Heart left ventricle (tissue), 16 donors: ENCODE data around the gene SLC25A33. TPM values are rescaled to one million over a fixed set of nuclear protein-coding genes. Genes with fewer than 3 reads are reported as not detected.
A peak's percentile ranks its signal among the peaks of the same experiment; 100 is the strongest.

Experiments
- ATAC-seq, 4 donors: fragments of 200-7000 bp; cut with Tn5 transposase; one replicate each; pipeline ENCODE4 v1.9.1; 2020 to 2022; ENCODE audit warnings: moderate library complexity in 4 of 4, mild to moderate bottlenecking in 3 of 4, moderate number of reproducible peaks in 1 of 4
- DNase-seq, 5 donors: peaks; one replicate each; pipeline ENCODE4 v3.0.0-alpha.2; 2020
- H3K27ac ChIP-seq, 12 donors: fragments of 200-600 bp; sonication (generic) in 4 of 12; one replicate each; pipeline versions ENCODE4 v1.5.0 to v1.8.0; 2016 to 2022; ENCODE audit warnings: mild to moderate bottlenecking in 2 of 12
- H3K27me3 ChIP-seq, 9 donors: fragments of 200-600 bp; sonication (generic) in 2 of 9; one replicate each; pipeline versions ENCODE4 v1.5.1 to v1.8.0; 2016 to 2022; ENCODE audit warnings: mild to moderate bottlenecking in 3 of 9
- H3K36me3 ChIP-seq, 9 donors: fragments of 200-600 bp; sonication (generic) in 2 of 9; one replicate each; pipeline versions ENCODE4 v1.5.0 to v1.8.0; 2018 to 2022; ENCODE audit warnings: mild to moderate bottlenecking in 2 of 9
- H3K4me1 ChIP-seq, 12 donors: fragments of 200-600 bp; sonication (generic) in 4 of 12; one replicate each; pipeline versions ENCODE4 v1.5.0 to v1.8.0; 2016 to 2022; ENCODE audit warnings: mild to moderate bottlenecking in 3 of 12
- H3K4me3 ChIP-seq, 12 donors: fragments of 200-600 bp; sonication (generic) in 4 of 12; one replicate each; pipeline versions ENCODE4 v1.5.0 to v1.8.0; 2017 to 2022; ENCODE audit warnings: mild to moderate bottlenecking in 9 of 12, moderate library complexity in 4 of 12
- H3K9me3 ChIP-seq, 12 donors: fragments of 200-600 bp; sonication (generic) in 4 of 12; one replicate each; pipeline versions ENCODE4 v1.5.0 to v1.8.0; 2016 to 2022; ENCODE audit warnings: mild to moderate bottlenecking in 1 of 12
- POLR2A ChIP-seq, 2 donors: fragments of 450-650 bp; IDR thresholded peaks; one replicate each; pipeline ENCODE4 v1.6.1; 2017; ENCODE audit warnings: antibody characterized with exemption in 2 of 2, mild to moderate bottlenecking in 2 of 2, moderate library complexity in 2 of 2
- WGBS, 4 donors: extraction: QIAGEN DNeasy Blood & Tissue Kit in 2 of 4; methylation state at CpG; one replicate each; pipeline versions ENCODE4 v1.1.5 to v1.1.7; 2013 to 2018; 5-methylcytosine and 5-hydroxymethylcytosine counted together
- intact Hi-C, 10 donors: fragments of 100-400 bp; cut with DNase I; formaldehyde crosslinking; loops; one replicate each; pipeline versions ENCODE4 v1.11.1 to v1.14.2; 2022
- polyA plus RNA-seq, 2 donors: library from polyadenylated mRNA; stranded (reverse); fragments of 200-250 nt; gene quantifications; one replicate each; pipeline ENCODE4 v1.2.3, GENCODE V29; 2013
- total RNA-seq, 9 donors: library from RNA; depleted of rRNA in 2 of 9; stranded (reverse); fragments of >200 nt in 2 of 9; fragmentation: NEBNext Ultra II Directional in 3 of 9; extraction: Animal tissue kit (Norgen Biotek cat#: 25700) in 3 of 9; gene quantifications; one replicate each; pipeline versions ENCODE4 v1.1.0 to v1.2.4, GENCODE V29; 2016 to 2023
- TF ChIP-seq, protein P1 (sequence below), 12 donors: fragments of 200-600 bp; sonication (generic) in 4 of 12; IDR thresholded peaks; one replicate each; pipeline versions ENCODE4 v1.5.0 to v1.8.0; 2018 to 2022; ENCODE audit warnings: antibody characterized with exemption in 12 of 12, mild to moderate bottlenecking in 5 of 12
- donor health status: ischemic (EF 13 %, LVEDD 7.1; RV severe dilation, severe dysfunction).
- donor health status: healthy with polysubstance abuse.
- donor health status: DM: no; HTN: yes; CAD: no.
- donor health status: DM: no; HTN: no; CAD: no.
- donor health status: ischemic (EF 25% LVEDD 6.9; RV normal size, moderate dysfunction).
- donor health status: ischemic (EF 25% LVEDD 5.7; RV mildly dilated, moderate dysfunction).
- donor health status: healthy.
- donor health status: DM: yes; HTN: yes; CAD: no.
- donor health status: ischemic (EF 35%, LVEDD 5.7; RV mildly dilated, moderate dysfunction).
- donor health status: nonischemic (EF 11% LVEDD 7.7; RV severe dilation, severe dysfunction).
- donor health status: DM: yes; HTN: yes; CAD: no.
- donor health status: PGD.
- donor health status: ischemic (EF 29% LVEDD 5.4; RV normal size, mild dysfunction).
- donor health status: nonischemic (EF 23%, LVEDD 6.1; RV moderate dilation, normal function).

The SLC25A33 gene
- total and polyA plus RNA-seq, 11 donors: 2.8 to 9.7 (median 4.5) TPM

GRCh38 chr1:9609998-9610397 lies 70.7 kb downstream of the SLC25A33 start:
- peak in 2 of 5 donors; percentile 76 to 78 for DNase-seq
- Histone ChIP-seq H3K27ac (no peak overlapping the region), H3K4me3 (no peak overlapping the region), H3K36me3 (peaks cover 0 to 60% (median 47%) of the 10 kb centered on the region in 9 donors), H3K9me3 (no peaks in the 10 kb centered on the region), H3K27me3 (no peaks in the 10 kb centered on the region), H3K4me1 (peaks cover 0 to 25% (median 0%) of the 10 kb centered on the region in 12 donors)
- 56 to 76% (median 62%) methylated on average over 5 of the region's 5 CpGs for WGBS, 4 donors
- intact Hi-C loops: no loop called here
- TF ChIP-seq, protein P1, sequence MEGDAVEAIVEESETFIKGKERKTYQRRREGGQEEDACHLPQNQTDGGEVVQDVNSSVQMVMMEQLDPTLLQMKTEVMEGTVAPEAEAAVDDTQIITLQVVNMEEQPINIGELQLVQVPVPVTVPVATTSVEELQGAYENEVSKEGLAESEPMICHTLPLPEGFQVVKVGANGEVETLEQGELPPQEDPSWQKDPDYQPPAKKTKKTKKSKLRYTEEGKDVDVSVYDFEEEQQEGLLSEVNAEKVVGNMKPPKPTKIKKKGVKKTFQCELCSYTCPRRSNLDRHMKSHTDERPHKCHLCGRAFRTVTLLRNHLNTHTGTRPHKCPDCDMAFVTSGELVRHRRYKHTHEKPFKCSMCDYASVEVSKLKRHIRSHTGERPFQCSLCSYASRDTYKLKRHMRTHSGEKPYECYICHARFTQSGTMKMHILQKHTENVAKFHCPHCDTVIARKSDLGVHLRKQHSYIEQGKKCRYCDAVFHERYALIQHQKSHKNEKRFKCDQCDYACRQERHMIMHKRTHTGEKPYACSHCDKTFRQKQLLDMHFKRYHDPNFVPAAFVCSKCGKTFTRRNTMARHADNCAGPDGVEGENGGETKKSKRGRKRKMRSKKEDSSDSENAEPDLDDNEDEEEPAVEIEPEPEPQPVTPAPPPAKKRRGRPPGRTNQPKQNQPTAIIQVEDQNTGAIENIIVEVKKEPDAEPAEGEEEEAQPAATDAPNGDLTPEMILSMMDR (IDR thresholded peaks at IDR 0.05): no peak
- no peak for TF ChIP-seq POLR2A (IDR thresholded peaks at IDR 0.05)
- ATAC-seq: peak in 3 of 4 donors; percentile 65 to 69 (median 65)

DNA sequence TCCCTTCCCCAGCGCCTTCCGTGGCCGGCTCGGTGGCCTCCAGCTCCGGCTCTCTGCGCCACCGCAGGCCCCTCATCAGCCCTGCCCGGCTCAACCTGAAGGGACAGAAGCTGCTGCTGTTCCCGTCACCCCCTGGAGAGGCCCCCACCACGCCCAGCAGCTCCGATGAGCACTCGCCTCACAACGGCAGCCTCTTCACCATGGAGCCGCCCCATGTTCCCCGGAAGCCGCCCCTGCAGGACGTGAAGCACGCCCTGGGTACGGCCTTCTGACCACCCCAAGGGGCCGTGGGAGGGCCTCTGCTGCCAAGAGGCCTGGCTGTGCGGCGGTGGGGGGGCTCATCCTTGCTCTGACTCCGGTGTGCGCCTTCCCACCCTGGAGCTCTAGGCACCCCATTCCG lies 71.3 kb downstream of the SLC25A33 start:
- ATAC-seq (no peak), DNase-seq (peak in 1 of 5 donors; percentile 10)
- no peak overlapping the region for H3K4me3 ChIP-seq
- intact Hi-C loops: no loop called here
- no peaks in the 10 kb centered on the region for H3K9me3 ChIP-seq
- H3K27me3 ChIP-seq: no peaks in the 10 kb centered on the region
- TF ChIP-seq POLR2A (IDR thresholded peaks at IDR 0.05): no peak
- TF ChIP-seq, protein P1 (IDR thresholded peaks at IDR 0.05): no peak
- H3K27ac ChIP-seq: no peak overlapping the region
- 89 to 93% (median 91%) methylated on average over 20 to 25 of the region's 25 CpGs for WGBS, 4 donors
- H3K36me3 ChIP-seq: peaks cover 0 to 60% (median 47%) of the 10 kb centered on the region in 9 donors
- peaks cover 0 to 25% (median 0%) of the 10 kb centered on the region in 12 donors for H3K4me1 ChIP-seq

DNA sequence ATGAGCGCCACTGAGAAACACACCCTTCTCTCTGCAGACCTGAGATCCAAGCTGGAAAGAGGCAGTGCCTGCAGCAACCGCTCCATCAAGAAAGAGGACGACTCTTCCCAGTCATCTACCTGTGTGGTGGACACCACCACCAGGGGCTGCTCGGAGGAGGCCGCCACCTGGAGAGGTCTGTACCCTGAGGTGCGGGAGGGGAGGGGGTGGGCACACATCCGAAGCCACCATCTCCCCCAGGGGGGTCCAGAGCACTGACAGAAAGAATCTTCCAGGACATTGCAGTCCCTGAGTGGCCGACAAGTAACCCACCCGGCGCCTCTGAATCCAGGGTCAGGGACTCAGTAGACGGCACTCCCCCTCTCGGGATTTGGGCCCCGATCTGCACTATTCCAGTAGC lies 72.5 kb downstream of the SLC25A33 start:
- no peaks in the 10 kb centered on the region for H3K27me3 ChIP-seq
- no peak for TF ChIP-seq POLR2A (IDR thresholded peaks at IDR 0.05)
- TF ChIP-seq, protein P1 (IDR thresholded peaks at IDR 0.05): no peak
- intact Hi-C loops: no loop called here
- H3K9me3 ChIP-seq: no peaks in the 10 kb centered on the region
- 82 to 88% (median 87%) methylated on average over 7 to 13 of the region's 13 CpGs for WGBS, 4 donors
- no peak for ATAC-seq
- H3K4me3 ChIP-seq: no peak overlapping the region
- peak in 1 of 5 donors; percentile 11 for DNase-seq
- peaks cover 0 to 18% (median 0%) of the 10 kb centered on the region in 12 donors for H3K4me1 ChIP-seq
- H3K36me3 ChIP-seq: peaks cover 0 to 60% (median 47%) of the 10 kb centered on the region in 9 donors
- H3K27ac ChIP-seq: no peak overlapping the region

- TF ChIP-seq, protein P1 (IDR thresholded peaks at IDR 0.05): no peak
- TF ChIP-seq POLR2A (IDR thresholded peaks at IDR 0.05): no peak
- intact Hi-C loops: no loop called here
- Histone ChIP-seq H3K27ac (no peak overlapping the region), H3K36me3 (peaks cover 0 to 59% (median 47%) of the 10 kb centered on the region in 9 donors), H3K27me3 (no peaks in the 10 kb centered on the region), H3K9me3 (no peaks in the 10 kb centered on the region), H3K4me1 (peaks cover 0 to 14% (median 0%) of the 10 kb centered on the region in 12 donors), H3K4me3 (no peak overlapping the region)
- DNase-seq (peak in 1 of 5 donors; percentile 11), ATAC-seq (no peak)
- WGBS, 4 donors: 64 to 85% (median 81%) methylated on average over 7 to 11 of the region's 11 CpGs
Measured at GRCh38 chr1:9612162-9612845, 73.0 kb downstream of the SLC25A33 start.
